ENCODE data around the gene SLFN14.
"Not testable (repeated sequence)": the region's sequence is repeated elsewhere in the genome, so short reads cannot be mapped to it uniquely, and the experiment has no call there.

Gene SLFN14

GRCh38 chr17:35519906-35520442 is 40.6 kb downstream of the SLFN14 start:
- DNase-seq = peak; percentile 35

DNA sequence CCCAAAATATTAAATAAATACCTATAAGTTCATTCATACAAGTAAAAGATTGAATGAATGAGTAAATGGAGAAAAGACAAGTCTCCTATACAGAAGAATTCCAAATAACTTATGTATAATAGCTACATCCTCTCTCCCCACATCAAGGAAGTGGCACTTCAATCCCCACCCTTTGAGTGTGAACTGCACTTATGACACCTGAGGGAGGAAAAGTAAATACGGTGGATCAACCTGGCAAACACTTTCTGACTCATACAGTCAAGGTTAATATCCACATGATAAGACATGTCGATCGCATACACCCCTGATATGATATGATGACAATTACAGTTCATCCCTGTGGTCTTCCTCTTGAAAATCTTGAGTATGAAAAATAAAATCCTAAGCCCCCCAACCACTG is 41.2 kb downstream of the SLFN14 start:
- DNase-seq = no peak

GRCh38 chr17:35518431-35518830 is 42.2 kb downstream of the SLFN14 start:
- not testable (repeated sequence) for DNase-seq

DNA sequence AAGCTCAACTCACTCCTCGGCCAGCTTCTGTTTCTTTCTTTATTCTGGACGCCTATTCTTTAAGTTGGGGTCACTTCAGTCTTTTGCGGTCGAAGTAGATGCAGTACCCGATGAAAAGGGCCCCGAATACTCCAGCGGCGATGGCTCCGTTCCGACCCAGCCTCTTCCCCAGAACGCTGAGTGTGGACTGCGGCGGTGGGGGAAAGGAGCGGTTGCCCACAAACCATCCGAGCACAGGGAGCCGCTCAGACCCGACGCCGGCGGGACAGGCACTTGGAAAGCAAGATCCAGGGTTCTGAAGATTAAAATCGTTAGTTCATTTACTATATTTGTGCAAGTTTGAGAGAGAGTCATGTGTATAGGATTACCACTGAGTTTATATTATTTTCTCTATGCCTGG is 45.6 kb downstream of the SLFN14 start:
- DNase-seq = no peak

GRCh38 chr17:35514564-35514963 is 46.1 kb downstream of the SLFN14 start:
- DNase-seq = no peak
